Astrocyte of the spinal cord (primary cell): Measurements from ENCODE around the gene FADS2.

Experiments
- DNase-seq: peaks from one replicate; pipeline ENCODE4 v3.0.0; 2011; ENCODE audit warnings: low read depth, low spot score
- H3K4me3 ChIP-seq: 2 replicates; pipeline ENCODE4 v1.5.1; 2011; ENCODE audit warnings: low read depth, mild to moderate bottlenecking, low read length, moderate library complexity
- in situ Hi-C: cut with HindIII; loops from 2 replicates; pipeline ENCODE4 v1.10.0; 2017; ENCODE audit warnings: low sequenced_read_pairs
- TF ChIP-seq, protein P1 (sequence below): IDR thresholded peaks from 2 replicates; pipeline ENCODE4 v1.5.1; 2012; ENCODE audit warnings: low read depth, mild to moderate bottlenecking, low read length, inconsistent platforms

The FADS2 gene

DNA sequence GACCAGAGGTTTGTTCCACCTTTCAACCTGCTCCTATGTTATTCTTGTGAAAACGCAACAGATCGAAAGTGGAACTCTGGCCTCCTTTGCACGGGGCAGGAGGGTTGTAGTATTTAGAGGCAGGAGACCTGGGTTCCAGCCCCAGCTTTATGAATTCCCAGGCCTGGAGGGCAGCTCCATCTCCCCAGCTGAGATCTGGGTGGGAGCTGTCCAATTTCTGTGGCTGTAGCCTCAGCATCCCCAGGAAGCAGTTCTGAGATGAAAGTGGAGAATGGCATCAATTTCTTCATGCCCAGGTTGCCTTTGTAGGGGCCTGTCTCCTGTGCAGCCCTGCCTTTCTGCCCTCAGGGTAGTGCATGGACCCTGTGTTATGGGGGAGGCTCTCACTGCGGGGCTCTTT lies 4.1 kb downstream of the FADS2 start:
- no peak overlapping the region for H3K4me3 ChIP-seq
- no peak for DNase-seq
- TF ChIP-seq, protein P1, sequence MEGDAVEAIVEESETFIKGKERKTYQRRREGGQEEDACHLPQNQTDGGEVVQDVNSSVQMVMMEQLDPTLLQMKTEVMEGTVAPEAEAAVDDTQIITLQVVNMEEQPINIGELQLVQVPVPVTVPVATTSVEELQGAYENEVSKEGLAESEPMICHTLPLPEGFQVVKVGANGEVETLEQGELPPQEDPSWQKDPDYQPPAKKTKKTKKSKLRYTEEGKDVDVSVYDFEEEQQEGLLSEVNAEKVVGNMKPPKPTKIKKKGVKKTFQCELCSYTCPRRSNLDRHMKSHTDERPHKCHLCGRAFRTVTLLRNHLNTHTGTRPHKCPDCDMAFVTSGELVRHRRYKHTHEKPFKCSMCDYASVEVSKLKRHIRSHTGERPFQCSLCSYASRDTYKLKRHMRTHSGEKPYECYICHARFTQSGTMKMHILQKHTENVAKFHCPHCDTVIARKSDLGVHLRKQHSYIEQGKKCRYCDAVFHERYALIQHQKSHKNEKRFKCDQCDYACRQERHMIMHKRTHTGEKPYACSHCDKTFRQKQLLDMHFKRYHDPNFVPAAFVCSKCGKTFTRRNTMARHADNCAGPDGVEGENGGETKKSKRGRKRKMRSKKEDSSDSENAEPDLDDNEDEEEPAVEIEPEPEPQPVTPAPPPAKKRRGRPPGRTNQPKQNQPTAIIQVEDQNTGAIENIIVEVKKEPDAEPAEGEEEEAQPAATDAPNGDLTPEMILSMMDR: no peak
- in situ Hi-C loops: no loop called here

GRCh38 chr11:61832754-61833153 lies 4.7 kb downstream of the FADS2 start:
- TF ChIP-seq, protein P1: no peak
- H3K4me3 ChIP-seq: no peak overlapping the region
- in situ Hi-C loops: no loop called here
- DNase-seq: no peak

- in situ Hi-C loops: no loop called here
- no peak for DNase-seq
- H3K4me3 ChIP-seq: no peak overlapping the region
- TF ChIP-seq, protein P1: no peak
Measured at GRCh38 chr11:61833471-61833870, 5.4 kb downstream of the FADS2 start.

GRCh38 chr11:61833926-61834277 lies 5.8 kb downstream of the FADS2 start:
- no peak overlapping the region for H3K4me3 ChIP-seq
- TF ChIP-seq, protein P1: no peak
- DNase-seq: no peak
- in situ Hi-C loops: no loop called here

DNA sequence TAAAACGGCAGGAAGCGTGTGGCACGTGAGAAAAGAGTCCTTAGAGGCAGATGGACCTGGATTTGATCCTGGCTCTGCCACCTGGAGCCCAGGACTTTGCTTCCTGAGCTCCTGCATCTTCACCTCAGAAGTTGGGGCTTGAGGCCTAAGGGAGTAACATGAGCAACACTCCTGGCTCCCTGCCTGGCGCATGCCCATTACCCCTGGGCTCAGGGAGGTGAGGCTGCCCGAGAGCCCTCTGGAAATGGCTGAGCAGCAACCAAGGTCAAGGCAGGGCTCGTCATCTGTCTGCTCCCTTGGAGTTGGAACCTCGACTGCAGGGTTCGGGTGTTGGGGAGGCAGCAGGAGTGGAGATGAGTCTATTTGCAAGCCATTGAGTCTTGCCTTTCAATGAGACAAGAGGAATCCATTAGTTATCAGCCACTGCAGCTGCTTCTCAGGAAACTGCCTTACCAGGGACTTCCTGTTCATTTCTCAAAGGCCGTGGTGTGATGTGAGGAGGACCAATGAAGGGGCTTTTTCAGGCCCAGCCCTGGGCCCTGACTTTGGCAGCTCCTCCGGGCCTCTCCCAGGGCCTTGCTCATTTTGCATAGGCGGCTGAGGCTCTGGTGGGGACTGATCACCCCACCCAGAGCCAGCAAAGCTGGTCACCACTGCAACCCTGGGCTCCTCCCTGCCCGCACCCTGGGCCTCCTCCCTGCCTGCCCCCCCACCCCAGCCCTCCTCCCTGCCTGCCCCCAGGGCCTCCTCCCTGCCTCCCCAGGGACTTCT lies 6.4 kb downstream of the FADS2 start:
- TF ChIP-seq, protein P1: no peak
- DNase-seq: peak; percentile 76
- no peak overlapping the region for H3K4me3 ChIP-seq
- in situ Hi-C loops: no loop called here

DNA sequence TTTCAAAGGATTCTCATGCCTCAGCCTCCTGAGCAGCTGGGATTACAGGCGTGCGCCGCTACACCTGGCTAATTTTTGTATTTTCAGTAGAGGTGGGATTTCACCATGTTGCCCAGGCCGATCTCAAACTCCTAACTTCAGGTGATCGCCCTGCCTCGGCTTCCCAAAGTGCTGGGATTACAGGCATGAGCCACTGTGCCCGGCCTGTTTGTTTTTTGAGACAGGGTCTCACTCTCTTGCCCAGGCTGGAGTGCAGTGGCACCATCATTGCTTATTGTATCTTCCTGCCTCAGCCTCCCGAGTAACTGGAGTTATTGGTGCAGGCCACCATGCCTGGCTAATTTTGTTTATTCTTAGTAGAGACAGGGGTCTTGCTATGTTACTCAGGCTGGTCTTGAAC lies 8.1 kb downstream of the FADS2 start:
- TF ChIP-seq, protein P1: no peak
- no peak for DNase-seq
- in situ Hi-C loops: no loop called here
- H3K4me3 ChIP-seq: no peak overlapping the region
